Measurements from ENCODE around the gene SDHAF4. TPM values are rescaled to one million over a fixed set of nuclear protein-coding genes. Genes with fewer than 3 reads are reported as not detected.
"Not testable (repeated sequence)": the region's sequence is repeated elsewhere in the genome, so short reads cannot be mapped to it uniquely, and the experiment has no call there.

The SDHAF4 gene
- total RNA-seq, 1 experiment from 2014 or later: 36.5 TPM

DNA sequence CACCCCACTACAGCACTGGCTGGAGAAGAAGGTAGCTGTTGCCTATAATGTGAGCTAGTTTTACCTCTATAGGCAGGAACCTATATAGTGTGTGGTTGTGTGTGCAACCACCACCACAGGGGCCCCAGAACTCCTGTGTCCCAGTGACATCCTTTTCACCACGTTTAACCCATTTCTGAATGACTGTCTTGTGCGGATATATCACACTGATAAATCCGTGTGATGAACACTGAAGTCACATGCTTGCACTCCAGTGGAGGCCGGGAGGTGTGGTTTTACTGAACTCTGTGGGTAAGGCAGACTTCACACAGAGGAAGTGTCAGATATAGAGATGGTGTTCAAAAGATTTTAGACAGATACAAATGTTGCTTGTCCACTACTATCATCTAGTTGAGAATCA, 32.5 kb downstream of the SDHAF4 start:
- H3K9ac ChIP-seq (ENCODE audit: low read length): no peak overlapping the region
- no peak overlapping the region for H3K27ac ChIP-seq (ENCODE audit: low read length)
- H4K20me1 ChIP-seq (ENCODE audit: insufficient read depth, low read depth, low read length): no peaks in the 10 kb centered on the region
- no peaks in the 10 kb centered on the region for H3K27me3 ChIP-seq (ENCODE audit: low read length)
- H3K36me3 ChIP-seq (ENCODE audit: insufficient read depth, low read length): no peaks in the 10 kb centered on the region
- H3K9me2 ChIP-seq (replicated peaks; ENCODE audit: insufficient read depth, low read length): no peaks in the 10 kb centered on the region
- H3K9me3 ChIP-seq (ENCODE audit: low read length): no peaks in the 10 kb centered on the region
- DNase-seq: no peak
- H3K79me2 ChIP-seq (ENCODE audit: low read length): no peaks in the 10 kb centered on the region
- H3K4me1 ChIP-seq (ENCODE audit: low read length): no peaks in the 10 kb centered on the region
- H2AFZ ChIP-seq (ENCODE audit: low read length): no peak overlapping the region
- H3K4me3 ChIP-seq (ENCODE audit: low read length): no peak overlapping the region
- no peak overlapping the region for H3K4me2 ChIP-seq (ENCODE audit: low read depth, low read length, poor library complexity, severe bottlenecking)

DNA sequence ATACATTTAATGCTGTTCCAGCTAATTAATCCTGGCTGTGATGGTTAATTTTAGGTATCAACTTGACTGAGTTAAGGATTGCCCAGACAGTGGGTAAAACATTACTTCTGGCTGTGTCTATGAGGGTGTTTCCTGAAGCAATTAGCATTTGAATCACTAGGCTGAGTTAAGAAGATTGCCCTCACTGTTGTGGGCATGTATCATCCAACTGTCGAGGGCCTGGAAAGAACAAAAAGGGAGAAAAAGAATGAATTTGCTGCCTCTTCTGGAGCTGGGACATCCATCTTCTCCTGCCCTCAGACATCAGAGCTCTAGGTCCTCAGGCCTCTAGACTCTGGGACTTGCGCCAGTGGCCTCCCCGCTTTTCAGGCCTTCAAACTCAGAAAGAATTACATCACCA, 34.3 kb downstream of the SDHAF4 start:
- Histone ChIP-seq H3K9ac (ENCODE audit: low read length) (no peak overlapping the region), H3K27ac (ENCODE audit: low read length) (no peak overlapping the region), H3K4me2 (ENCODE audit: low read depth, low read length, poor library complexity, severe bottlenecking) (no peak overlapping the region), H3K4me3 (ENCODE audit: low read length) (no peak overlapping the region), H3K9me2 (replicated peaks; ENCODE audit: insufficient read depth, low read length) (no peaks in the 10 kb centered on the region), H3K79me2 (ENCODE audit: low read length) (no peaks in the 10 kb centered on the region), H3K36me3 (ENCODE audit: insufficient read depth, low read length) (no peaks in the 10 kb centered on the region), H2AFZ (ENCODE audit: low read length) (no peak overlapping the region), H3K27me3 (ENCODE audit: low read length) (no peaks in the 10 kb centered on the region), H3K4me1 (ENCODE audit: low read length) (no peaks in the 10 kb centered on the region), H3K9me3 (ENCODE audit: low read length) (no peaks in the 10 kb centered on the region), H4K20me1 (ENCODE audit: insufficient read depth, low read depth, low read length) (no peaks in the 10 kb centered on the region)
- no peak for DNase-seq

DNA sequence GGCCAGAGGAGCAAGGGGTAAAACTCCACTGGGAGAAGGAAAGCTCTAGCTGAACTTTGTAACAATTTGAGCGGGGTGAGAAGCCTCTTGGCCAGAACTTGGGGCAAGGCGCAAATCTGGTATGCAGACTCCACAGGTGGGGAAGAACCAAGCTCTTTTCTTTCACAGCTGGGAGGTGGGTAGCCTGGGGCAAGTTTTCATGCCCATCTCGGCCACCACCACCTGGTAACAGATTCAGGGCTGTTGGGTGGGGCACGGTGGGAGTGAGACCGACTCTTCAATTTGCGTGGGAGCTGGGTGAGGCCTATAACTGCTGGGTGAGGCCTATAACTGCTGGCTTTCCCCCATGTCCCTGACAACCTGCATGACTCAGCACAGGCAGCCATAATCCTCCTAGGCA, 37.5 kb downstream of the SDHAF4 start:
- no peaks in the 10 kb centered on the region for H3K9me2 ChIP-seq (replicated peaks; ENCODE audit: insufficient read depth, low read length)
- H3K9me3 ChIP-seq (ENCODE audit: low read length): no peaks in the 10 kb centered on the region
- no peaks in the 10 kb centered on the region for H4K20me1 ChIP-seq (ENCODE audit: insufficient read depth, low read depth, low read length)
- H3K79me2 ChIP-seq (ENCODE audit: low read length): no peaks in the 10 kb centered on the region
- DNase-seq: no peak
- no peak overlapping the region for H3K27ac ChIP-seq (ENCODE audit: low read length)
- no peaks in the 10 kb centered on the region for H3K36me3 ChIP-seq (ENCODE audit: insufficient read depth, low read length)
- H3K4me2 ChIP-seq (ENCODE audit: low read depth, low read length, poor library complexity, severe bottlenecking): no peak overlapping the region
- H3K4me1 ChIP-seq (ENCODE audit: low read length): no peaks in the 10 kb centered on the region
- H3K4me3 ChIP-seq (ENCODE audit: low read length): no peak overlapping the region
- H3K9ac ChIP-seq (ENCODE audit: low read length): no peak overlapping the region
- H2AFZ ChIP-seq (ENCODE audit: low read length): no peak overlapping the region
- no peaks in the 10 kb centered on the region for H3K27me3 ChIP-seq (ENCODE audit: low read length)

DNA sequence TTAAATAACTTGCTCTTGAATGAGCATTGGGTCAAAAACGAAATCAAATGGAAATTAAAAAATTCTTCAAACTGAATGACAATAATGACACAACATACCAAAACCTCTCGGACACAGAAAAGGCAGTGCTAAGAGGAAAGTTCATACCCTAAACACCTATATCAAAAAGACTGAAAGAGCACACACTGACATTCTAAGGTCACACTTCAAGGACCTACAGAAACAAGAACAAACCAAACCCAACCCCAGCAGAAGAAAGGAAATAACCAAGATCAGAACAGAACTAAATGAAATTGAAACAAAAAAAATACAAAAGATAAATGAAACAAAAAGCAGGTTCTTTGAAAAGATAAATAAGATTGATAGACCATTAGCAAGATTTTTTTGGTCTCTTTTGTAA, 40.6 kb downstream of the SDHAF4 start:
- not testable (repeated sequence) for H3K4me1 ChIP-seq (ENCODE audit: low read length); H3K4me2 ChIP-seq (ENCODE audit: low read depth, low read length, poor library complexity, severe bottlenecking); H3K79me2 ChIP-seq (ENCODE audit: low read length); H3K27me3 ChIP-seq (ENCODE audit: low read length); H3K9me2 ChIP-seq (replicated peaks; ENCODE audit: insufficient read depth, low read length); H4K20me1 ChIP-seq (ENCODE audit: insufficient read depth, low read depth, low read length); H2AFZ ChIP-seq (ENCODE audit: low read length); DNase-seq; H3K9ac ChIP-seq (ENCODE audit: low read length); H3K4me3 ChIP-seq (ENCODE audit: low read length); H3K27ac ChIP-seq (ENCODE audit: low read length); H3K36me3 ChIP-seq (ENCODE audit: insufficient read depth, low read length); H3K9me3 ChIP-seq (ENCODE audit: low read length)

DNA sequence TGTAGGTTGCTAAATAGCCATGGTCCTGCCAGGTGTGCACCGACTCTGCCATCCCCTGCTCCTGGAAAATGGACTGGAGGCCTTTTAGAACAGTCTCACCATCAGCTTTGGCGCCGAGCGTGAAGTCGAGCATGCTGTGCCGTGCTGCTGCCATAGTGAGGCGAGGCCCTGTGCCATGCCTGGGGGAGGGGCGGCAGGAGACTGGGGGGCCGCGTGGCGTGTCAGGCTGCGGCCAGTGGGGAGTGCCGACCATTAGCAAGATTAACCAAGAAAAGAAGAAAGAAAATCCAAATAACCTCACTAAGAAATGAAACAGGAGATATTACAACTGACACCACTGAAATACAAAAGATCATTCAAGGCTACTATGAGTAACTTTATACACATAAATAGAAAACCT, 42.5 kb downstream of the SDHAF4 start:
- H3K27me3 ChIP-seq (ENCODE audit: low read length); DNase-seq; H3K4me3 ChIP-seq (ENCODE audit: low read length); H3K4me2 ChIP-seq (ENCODE audit: low read depth, low read length, poor library complexity, severe bottlenecking); H3K9ac ChIP-seq (ENCODE audit: low read length); H2AFZ ChIP-seq (ENCODE audit: low read length); H3K36me3 ChIP-seq (ENCODE audit: insufficient read depth, low read length); H3K9me2 ChIP-seq (replicated peaks; ENCODE audit: insufficient read depth, low read length); H4K20me1 ChIP-seq (ENCODE audit: insufficient read depth, low read depth, low read length); H3K4me1 ChIP-seq (ENCODE audit: low read length); H3K9me3 ChIP-seq (ENCODE audit: low read length); H3K27ac ChIP-seq (ENCODE audit: low read length); H3K79me2 ChIP-seq (ENCODE audit: low read length): not testable (repeated sequence)

DNA sequence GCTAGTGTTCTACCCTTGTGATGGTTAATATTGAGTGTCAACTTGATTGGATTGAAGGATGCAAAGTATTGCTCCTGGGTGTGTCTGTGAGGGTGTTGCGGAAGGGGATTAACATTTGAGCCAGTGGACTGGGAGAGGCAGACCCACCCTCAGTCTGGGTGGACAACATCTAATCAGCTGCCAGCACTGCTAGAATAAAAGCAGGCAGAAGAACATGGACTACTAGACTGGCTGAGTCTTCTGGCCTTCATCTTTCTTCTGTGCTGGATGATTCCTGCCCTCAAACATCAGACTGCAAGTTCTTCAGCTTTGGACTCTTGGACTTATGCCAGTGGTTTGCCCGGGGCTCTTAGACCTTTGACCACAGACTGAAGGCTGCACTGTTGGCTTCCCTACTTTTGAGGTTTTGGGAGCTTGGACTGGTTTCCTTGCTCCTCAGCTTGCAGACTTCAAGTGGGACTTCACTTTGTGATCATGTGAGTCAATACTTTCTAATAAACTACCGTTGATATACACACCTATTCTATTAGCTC, 50.1 kb downstream of the SDHAF4 start:
- H3K9me3 ChIP-seq (ENCODE audit: low read length): no peaks in the 10 kb centered on the region
- no peak for DNase-seq
- no peaks in the 10 kb centered on the region for H3K9me2 ChIP-seq (replicated peaks; ENCODE audit: insufficient read depth, low read length)

DNA sequence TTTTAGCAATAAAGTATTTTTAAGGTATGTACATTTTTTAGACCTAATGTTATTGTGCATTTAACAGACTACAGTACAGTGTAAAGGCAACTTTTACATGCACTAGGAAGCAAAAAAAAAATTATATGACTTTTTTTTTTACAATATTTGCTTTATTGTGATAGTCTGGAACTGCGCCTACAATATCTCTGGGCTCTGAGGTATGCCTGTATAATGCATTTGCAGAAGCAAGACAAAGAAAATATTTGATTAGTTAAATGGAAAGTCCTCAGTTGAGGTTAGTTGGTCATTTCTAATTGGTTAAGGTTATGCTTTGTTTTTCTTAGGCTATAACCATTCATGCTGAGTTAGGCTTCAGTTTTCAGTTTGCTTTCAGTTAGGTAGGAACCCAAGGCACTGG, 54.0 kb downstream of the SDHAF4 start:
- no peaks in the 10 kb centered on the region for H3K9me2 ChIP-seq (replicated peaks; ENCODE audit: insufficient read depth, low read length)

More for the DNA sequence above, 50.1 kb downstream of the SDHAF4 start:
- Histone ChIP-seq H3K4me1 (ENCODE audit: low read length) (no peaks in the 10 kb centered on the region), H3K27me3 (ENCODE audit: low read length) (no peaks in the 10 kb centered on the region), H3K4me2 (ENCODE audit: low read depth, low read length, poor library complexity, severe bottlenecking) (no peak overlapping the region), H3K27ac (ENCODE audit: low read length) (no peak overlapping the region), H3K36me3 (ENCODE audit: insufficient read depth, low read length) (no peaks in the 10 kb centered on the region), H2AFZ (ENCODE audit: low read length) (no peak overlapping the region), H3K9ac (ENCODE audit: low read length) (no peak overlapping the region), H3K79me2 (ENCODE audit: low read length) (no peaks in the 10 kb centered on the region), H3K4me3 (ENCODE audit: low read length) (no peak overlapping the region), H4K20me1 (ENCODE audit: insufficient read depth, low read depth, low read length) (no peaks in the 10 kb centered on the region)

DNA sequence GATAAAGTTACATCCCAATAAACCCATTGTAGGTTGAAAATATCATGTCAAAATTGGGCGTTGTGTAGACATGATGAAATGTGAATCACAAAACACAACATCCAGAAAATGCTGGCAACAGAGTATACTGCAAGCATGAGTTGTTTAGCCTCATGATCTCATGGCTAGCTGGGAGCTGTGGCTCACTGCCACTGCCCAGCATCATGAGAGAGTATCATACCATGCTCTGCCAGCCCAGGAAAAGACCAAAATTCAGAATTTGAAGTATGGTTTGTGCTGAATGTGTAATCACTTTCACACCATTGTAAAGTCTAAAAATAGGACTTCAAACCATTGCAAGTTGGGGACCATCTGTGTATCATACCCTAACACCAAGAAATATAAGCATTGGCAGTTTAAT, 55.7 kb downstream of the SDHAF4 start:
- no peak overlapping the region for H3K9ac ChIP-seq (ENCODE audit: low read length)
- H3K4me1 ChIP-seq (ENCODE audit: low read length): no peaks in the 10 kb centered on the region
- DNase-seq: no peak
- H3K9me2 ChIP-seq (replicated peaks; ENCODE audit: insufficient read depth, low read length): no peaks in the 10 kb centered on the region
- H2AFZ ChIP-seq (ENCODE audit: low read length): no peak overlapping the region
- no peaks in the 10 kb centered on the region for H3K27me3 ChIP-seq (ENCODE audit: low read length)
- H3K4me3 ChIP-seq (ENCODE audit: low read length): no peak overlapping the region
- no peak overlapping the region for H3K4me2 ChIP-seq (ENCODE audit: low read depth, low read length, poor library complexity, severe bottlenecking)
- no peaks in the 10 kb centered on the region for H3K9me3 ChIP-seq (ENCODE audit: low read length)
- H3K36me3 ChIP-seq (ENCODE audit: insufficient read depth, low read length): no peaks in the 10 kb centered on the region
- H3K27ac ChIP-seq (ENCODE audit: low read length): no peak overlapping the region
- H4K20me1 ChIP-seq (ENCODE audit: insufficient read depth, low read depth, low read length): no peaks in the 10 kb centered on the region
- no peaks in the 10 kb centered on the region for H3K79me2 ChIP-seq (ENCODE audit: low read length)

More for the DNA sequence above, 54.0 kb downstream of the SDHAF4 start:
- no peaks in the 10 kb centered on the region for H3K36me3 ChIP-seq (ENCODE audit: insufficient read depth, low read length)
- no peaks in the 10 kb centered on the region for H4K20me1 ChIP-seq (ENCODE audit: insufficient read depth, low read depth, low read length)
- H2AFZ ChIP-seq (ENCODE audit: low read length): no peak overlapping the region
- H3K9ac ChIP-seq (ENCODE audit: low read length): no peak overlapping the region
- H3K27me3 ChIP-seq (ENCODE audit: low read length): no peaks in the 10 kb centered on the region
- no peak overlapping the region for H3K4me2 ChIP-seq (ENCODE audit: low read depth, low read length, poor library complexity, severe bottlenecking)
- H3K4me1 ChIP-seq (ENCODE audit: low read length): no peaks in the 10 kb centered on the region
- H3K79me2 ChIP-seq (ENCODE audit: low read length): no peaks in the 10 kb centered on the region
- no peaks in the 10 kb centered on the region for H3K9me3 ChIP-seq (ENCODE audit: low read length)
- H3K4me3 ChIP-seq (ENCODE audit: low read length): no peak overlapping the region
- no peak for DNase-seq
- H3K27ac ChIP-seq (ENCODE audit: low read length): no peak overlapping the region

DNA sequence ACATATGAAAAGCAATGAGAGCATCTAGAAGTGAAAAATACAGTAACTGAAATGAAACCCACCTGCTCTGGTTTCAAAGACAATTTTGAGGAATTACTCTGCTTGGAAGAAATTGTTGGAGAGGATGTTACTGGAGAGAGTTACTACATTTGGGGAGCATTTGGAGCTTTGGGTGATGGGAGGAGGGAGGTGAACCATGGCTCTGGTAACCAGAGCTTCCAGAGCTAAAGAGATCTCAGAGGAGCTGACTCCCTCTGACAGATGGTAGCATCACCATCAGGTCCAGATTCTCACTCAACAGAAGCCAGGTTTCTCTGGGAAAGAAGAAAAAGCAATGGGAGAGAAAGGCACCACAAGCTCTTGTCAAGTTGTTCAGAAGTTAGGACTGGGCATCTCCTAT, 58.7 kb downstream of the SDHAF4 start:
- Histone ChIP-seq H3K4me3 (ENCODE audit: low read length) (no peak overlapping the region), H3K9ac (ENCODE audit: low read length) (no peak overlapping the region), H3K79me2 (ENCODE audit: low read length) (no peaks in the 10 kb centered on the region), H3K9me2 (replicated peaks; ENCODE audit: insufficient read depth, low read length) (no peaks in the 10 kb centered on the region), H3K36me3 (ENCODE audit: insufficient read depth, low read length) (no peaks in the 10 kb centered on the region), H3K4me2 (ENCODE audit: low read depth, low read length, poor library complexity, severe bottlenecking) (no peak overlapping the region), H3K27me3 (ENCODE audit: low read length) (no peaks in the 10 kb centered on the region), H3K27ac (ENCODE audit: low read length) (no peak overlapping the region), H3K9me3 (ENCODE audit: low read length) (no peaks in the 10 kb centered on the region), H4K20me1 (ENCODE audit: insufficient read depth, low read depth, low read length) (no peaks in the 10 kb centered on the region), H2AFZ (ENCODE audit: low read length) (no peak overlapping the region), H3K4me1 (ENCODE audit: low read length) (no peaks in the 10 kb centered on the region)
- DNase-seq: no peak
